GM18858 (cell line): ENCODE measurements around the gene COL23A1.

Source experiments
- ATAC-seq: cut with Tn5 transposase; IDR thresholded peaks from one replicate; pipeline ENCODE4 v1.9.1; 2021; ENCODE audit not compliant: unreplicated experiment

The COL23A1 gene

GRCh38 chr5:178439493-178440180 is 150.6 kb downstream of the COL23A1 start:
- ATAC-seq = no peak

GRCh38 chr5:178438796-178439195 is 151.4 kb downstream of the COL23A1 start:
- no peak for ATAC-seq

DNA sequence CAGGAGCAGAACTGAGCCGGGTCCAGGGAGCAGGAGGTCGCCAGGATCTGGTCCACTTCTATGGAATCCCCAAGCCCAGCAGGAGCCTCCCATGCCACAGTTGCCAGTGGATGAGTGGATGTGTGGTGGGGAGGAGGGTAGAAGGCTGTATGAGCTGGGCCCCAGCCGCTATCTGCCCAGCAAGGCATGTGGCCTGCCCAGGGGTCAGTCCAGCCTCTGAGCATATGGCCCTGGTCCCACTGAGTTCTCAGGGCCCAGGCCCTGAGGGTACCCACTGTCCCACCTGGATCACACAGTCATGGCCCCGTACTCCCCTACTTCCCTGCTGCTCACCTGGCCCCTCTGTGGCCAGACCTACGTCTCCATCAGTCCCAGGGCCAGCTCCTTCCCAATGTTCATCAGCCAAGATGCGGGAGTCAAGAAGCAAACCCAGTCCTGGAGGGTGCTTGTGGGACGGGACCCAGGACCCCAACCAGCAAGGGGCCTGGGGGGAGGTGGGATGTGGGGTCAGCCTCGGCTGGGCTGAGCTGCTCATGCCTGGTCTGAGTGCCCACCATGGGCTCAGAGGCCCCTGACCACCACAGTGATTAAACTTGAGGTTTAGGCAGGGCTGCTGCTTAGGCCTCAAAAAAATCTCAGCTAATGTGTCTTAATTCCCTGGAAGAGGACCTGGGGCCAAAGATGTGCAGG is 152.7 kb downstream of the COL23A1 start:
- ATAC-seq = no peak

DNA sequence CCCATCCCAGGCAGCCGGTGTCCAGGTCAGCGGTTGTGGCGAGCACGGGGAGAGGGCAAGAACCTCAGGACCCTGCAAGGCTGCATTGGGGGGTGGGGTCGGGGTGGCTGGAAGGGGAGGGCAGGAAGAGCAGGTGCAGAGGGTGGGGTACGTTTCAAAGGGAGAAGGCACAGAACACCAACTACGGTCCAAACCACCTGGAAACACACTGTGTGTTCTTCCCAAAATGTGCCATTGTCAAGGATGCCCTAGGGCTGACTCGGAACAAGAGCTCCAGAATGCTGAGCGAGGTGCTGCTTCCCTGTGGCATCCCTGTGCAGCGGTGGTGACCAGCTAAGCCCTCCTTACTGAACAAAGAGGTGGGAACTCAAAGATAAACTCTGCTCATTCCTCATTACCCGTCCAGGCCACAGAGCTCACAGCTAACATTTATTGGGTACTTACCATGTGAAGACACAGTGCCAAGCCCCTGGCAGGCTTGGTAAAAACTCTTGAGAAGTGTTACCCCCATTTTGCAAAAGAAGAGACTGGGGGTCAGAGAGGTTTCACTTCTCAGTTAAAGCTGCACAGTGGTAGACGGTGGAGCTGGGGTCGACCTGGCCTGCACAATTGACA is 153.8 kb downstream of the COL23A1 start:
- ATAC-seq = no peak

DNA sequence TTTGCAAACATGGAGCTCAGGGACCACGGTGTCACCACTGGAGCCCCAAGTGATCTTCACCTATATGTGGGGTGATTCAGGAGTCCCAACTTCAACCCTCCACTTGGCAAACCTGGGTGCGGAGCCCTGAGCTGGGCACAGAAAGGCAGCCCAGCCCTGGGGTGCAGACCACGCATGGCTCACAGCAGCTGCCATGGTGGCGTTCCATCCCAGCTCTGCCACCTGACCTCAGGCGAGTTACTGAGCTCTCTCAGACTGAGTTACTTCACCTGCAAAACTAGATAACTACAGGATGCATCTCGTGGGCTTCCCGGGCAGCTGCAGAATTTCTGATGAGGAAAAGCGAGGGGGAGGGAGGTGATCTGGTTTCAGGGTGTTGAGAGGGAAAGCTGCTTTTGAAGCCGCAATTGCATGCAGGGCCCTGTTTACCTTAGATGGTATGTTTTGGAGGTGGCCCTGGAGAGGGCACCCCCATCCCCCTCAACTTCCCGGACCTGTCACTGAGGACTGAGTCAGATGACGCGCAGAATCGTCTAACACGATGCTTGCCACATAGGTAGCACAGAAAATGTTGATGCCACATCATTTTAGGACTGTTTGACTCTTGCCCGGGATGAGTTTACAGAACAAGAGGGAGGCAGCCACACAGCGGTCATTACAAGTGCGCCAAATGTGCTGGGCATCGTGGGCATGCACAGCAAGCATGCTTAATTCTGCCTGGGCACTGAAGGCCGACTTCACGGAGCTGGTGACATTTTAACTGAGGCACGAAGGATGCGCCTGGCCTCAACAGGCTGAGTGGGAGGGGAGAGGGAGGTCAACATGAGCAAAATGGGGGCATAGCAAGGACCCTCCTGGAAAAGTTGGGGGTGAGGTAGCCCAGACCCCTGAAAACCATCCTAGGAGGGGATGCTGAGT is 154.6 kb downstream of the COL23A1 start:
- ATAC-seq = no peak

DNA sequence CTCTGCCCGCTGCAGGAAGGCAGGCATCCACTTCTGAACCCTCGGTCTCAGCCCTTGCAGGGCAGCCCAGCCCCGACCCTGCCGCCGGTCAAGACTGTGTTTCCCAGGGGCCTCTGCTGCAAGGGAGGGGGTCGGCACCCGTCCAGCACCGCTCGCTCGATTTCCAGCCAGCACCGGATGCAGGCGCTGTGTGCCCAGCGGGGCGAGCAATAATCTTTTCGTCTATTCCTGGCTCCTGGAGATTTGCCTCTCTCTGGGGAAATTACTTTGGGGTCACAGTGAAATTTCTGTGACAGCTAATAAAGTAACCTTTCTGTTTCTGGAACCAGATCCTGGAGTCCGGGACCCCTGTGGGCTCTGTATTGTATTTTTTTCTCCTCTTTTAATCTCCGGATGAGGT is 155.3 kb downstream of the COL23A1 start:
- ATAC-seq = no peak

DNA sequence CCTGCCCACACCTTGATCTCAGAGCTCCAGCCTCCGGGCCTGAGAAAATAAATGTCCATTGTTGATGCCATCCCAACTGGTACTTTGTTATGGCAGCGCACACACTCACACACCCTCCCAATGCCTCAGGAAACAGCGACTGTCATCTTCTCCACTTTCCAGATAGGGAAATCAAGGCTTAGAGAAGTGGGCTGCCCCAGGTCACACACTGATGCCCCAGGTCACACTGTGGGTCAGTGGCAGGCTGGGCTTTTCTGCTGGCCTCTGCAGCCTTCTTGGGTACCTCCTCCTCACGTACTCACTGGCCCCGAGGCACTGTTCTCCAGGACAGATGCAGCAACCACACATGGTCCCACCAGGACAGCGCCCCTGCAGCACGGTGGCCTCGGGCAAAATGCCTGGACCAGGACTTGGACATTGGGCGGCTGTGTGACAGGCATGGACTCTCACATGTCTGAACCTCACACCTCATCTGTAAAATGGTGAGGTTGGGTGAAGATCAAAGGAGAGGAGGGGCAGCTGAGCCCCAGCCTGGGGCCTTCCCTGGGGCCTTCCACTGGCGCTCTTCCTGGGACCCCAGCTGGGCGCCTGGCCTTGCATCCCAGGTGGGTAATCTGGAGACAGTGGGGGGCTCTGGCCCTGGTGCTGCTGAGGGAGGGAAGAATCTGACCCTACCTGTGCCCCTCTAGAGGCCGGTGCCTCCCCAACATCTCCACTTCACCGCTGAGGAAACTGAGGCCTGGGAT is 156.0 kb downstream of the COL23A1 start:
- ATAC-seq = no peak

DNA sequence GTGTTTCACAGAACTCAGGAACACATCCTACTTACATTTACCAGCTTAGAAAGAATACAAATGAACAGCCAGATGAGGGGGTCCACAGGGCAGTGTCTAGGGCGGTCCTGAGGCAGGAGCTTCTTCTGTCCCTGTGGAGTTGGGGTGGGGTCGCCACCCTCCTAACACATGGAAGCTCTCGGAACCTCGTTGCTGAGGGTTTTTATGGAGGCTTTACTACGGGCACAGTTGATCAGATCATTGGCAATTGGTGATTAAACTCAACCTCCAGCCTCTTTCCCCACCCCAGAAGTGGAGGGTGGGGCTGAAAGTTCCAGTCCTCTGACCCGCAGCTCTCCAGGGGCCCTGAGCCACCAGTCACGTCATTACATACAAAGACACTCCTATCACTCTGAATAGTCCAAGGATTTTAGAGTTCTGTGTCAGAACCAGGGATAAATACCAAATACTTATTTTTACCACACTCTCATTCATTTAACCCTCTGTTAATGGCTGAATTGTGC is 156.9 kb downstream of the COL23A1 start:
- no peak for ATAC-seq

DNA sequence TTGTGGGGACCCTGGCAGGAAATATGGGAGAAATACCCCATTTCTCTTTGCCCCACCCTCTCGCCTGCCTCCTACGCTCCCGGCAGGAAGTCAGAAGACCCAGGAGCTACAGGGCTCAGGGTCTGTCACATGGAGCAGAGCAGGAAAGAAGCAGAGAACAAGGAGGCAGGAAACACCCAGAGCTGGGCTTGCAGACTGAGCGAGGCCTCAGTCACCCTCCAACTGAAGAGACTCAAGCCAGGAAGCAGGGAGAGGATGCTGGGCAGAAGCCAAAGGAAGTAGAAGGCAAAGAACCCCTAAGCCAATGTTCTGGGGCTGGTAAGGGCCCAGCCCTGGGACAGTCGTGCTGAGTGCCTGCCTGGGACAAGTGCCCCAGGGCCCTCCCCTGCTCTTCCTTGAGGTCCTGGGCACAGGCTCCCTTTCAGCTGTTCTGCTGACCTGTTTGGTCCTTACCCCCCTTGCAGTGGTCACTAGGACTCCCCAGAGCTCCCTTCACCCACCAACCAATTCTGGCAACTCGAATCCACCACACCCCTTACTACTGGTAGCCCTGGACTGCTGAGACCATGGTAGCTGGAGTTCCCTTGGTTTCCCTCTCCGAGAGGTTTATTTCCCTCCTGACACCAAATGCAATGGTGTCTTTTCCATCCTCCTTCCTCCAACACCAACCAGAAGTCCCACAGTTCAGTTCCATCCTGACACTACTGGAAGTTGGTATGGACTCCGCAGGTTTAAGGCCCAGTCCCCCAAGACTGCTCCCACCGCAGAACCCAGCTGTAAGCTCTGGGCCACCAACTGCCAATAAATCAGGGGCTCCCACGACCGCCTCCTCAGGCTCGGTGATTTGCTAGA is 157.5 kb downstream of the COL23A1 start:
- ATAC-seq = no peak

- ATAC-seq = no peak
Measured at GRCh38 chr5:178431782-178432165, 158.4 kb downstream of the COL23A1 start.

DNA sequence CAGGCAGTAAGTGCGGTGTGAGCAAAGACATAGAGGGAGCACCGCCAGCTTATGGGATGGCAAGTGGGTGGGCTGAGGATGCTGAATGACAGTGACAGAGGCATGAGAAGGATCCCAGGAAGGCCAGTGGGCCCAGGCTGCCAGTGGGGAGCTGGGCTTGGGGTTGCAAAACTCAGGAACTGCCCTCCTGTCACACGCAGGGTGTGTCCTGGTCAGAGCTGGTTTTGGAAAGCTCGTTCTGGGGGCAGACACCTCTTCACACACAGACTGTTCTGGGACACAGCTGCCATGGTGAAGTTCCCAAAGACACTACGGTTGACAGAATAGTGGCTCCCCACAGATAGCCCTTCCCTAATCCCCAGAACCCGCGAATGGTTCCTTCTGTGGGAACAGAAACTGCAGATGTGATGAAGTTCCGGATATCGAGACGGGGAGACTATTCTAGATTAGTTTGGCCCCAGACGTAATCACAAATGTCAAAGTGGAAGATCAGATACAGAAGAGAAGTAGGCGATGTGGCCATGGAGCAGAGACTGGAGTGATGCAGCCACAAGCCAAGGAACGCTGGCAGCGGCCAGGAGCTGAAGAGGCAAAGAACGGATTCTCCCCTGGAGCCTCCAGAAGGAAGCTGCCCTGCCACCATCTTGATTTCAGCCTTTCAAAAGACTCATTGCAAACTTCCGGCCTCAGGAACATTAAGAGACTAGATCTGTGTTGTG is 159.0 kb downstream of the COL23A1 start:
- ATAC-seq = no peak

DNA sequence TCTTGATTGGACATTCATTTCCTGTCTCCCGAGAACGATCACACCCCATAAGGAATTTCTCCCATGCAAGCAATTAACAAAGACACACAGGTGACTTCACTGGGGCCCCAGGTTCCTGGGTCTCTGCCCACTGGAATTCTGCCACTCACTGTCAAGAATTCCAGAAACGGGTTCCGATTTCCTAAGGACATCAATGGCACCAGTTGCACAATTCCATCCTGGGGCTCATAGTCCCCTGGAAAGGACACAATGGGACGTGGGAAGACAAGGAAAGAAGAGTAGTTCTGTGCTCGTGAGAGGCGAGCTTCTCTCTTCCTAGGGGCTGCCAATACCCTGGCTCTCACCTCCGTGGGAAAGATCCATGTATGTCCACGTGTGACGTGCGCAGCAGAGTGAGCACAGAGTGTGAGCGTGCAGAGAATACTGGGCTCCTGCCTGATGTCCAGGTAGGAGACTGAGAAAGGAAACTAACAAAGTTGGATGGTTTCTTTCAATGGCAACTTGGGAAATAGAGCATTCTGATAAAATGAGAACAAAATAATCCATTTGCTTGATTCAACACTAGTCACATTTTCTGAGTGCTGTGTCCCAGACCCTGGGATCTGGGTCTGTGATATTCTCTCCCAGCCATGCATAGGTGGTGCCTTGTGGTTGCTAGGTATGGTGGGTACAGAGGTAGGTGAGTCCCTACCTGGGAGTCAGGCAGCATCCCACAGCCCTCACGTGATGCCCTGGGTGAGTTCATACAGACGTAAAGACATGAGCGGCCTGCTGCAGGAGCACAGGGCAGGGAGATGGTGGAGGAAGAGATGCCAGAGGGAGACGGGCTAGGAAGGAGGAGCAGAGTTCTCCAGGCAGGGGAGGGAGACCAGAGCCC is 159.8 kb downstream of the COL23A1 start:
- no peak for ATAC-seq

- no peak for ATAC-seq
Measured at GRCh38 chr5:178429491-178430185, 160.6 kb downstream of the COL23A1 start.

DNA sequence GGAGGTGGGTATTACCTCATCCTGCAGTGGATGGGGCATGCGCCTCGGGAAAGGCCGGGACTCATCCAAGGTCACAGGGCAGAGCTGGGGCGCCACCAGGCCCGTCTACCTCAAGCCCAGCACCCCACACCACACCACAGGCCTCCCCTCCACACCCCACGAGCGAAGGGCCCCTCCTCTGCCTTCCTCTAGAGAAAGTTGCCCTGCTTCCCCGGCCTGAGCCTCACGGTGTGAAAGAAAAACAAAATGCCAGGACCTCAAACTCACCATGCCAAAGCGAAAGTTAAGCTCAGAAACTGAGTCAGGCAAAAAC is 161.1 kb downstream of the COL23A1 start:
- ATAC-seq = no peak

DNA sequence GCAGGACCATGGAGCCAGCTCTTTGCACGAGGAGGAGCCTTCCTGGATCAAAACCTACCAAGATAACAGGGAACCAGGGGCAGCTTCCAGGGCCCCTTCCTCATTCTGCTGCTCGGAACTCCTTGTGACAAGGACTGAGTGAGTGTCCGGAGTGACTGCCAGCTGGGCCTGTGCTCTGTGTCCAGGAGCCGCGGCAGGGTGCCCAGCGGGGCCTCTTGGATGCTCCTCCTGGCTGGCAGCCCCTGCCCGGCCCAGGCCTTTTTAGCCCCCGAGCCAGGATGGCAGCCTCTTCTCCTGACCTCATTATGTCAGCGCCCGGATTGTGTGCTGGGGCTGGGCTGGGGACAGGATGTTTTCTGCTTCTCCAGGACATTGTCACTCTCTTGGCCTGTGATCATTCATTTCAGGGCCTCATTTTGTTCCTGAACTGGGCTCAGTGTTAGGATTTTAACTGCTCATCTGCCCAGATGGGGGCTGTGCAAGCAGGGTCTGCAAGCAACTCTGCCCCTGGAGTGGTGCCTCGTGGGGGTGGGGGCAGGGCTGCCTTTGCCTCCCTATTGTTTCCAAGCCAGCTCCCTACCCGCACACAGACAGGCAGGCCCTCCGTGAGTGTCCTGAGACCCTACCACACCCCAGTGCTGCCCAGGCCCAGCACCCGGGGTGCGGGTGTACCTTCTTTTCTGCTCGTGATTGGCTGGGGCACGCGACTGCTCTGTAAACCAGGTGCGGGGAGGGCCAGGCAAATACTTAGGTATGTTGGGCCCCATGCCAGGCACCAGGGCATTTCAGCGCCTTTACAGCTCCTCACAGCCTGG is 161.6 kb downstream of the COL23A1 start:
- no peak for ATAC-seq

DNA sequence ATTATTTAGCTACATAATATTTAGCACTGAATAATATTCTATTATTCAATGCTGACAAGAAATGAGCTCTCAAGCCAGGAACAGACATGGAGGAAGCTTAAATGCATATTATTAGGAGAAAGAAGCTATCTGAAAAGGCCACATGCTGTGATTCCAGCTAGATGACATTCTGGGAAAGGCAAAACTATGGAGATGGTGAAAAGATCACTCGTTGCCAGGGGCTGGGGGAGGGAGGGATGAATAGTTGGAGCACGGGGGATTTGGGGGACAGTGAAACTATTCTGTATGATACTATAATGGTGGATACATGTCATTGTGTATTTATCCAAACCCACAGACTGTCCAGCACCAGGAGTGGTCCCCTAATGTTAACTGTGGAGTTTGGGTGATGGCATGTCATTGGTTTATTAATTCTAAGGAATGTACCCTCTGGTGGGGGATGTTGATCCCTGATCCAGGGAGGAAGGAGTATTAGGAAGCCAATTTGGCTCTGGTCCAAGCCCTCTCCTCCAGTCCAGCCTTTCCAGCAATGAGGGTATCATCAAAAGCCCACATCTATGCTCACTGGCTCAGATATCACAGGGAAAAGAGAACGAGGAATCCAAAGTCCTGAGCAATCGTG is 162.5 kb downstream of the COL23A1 start:
- ATAC-seq = no peak
